Activated naive CD4-positive, alpha-beta T cell treated with anti-CD3 and anti-CD28 coated beads, Interleukin-2, amount 50 U/mL, for 24 hours (primary cell): ENCODE measurements around the gene NID2.

Experiments used
- H3K27ac Mint-ChIP-seq: one replicate; pipeline ENCODE4 v1.8.0; 2021; ENCODE audit warnings: mild to moderate bottlenecking, mixed read lengths
- H3K27me3 Mint-ChIP-seq: one replicate; pipeline ENCODE4 v1.8.0; 2021; ENCODE audit warnings: mixed read lengths
- H3K36me3 Mint-ChIP-seq: one replicate; pipeline ENCODE4 v1.8.0; 2021; ENCODE audit warnings: mixed read lengths
- H3K4me1 Mint-ChIP-seq: one replicate; pipeline ENCODE4 v1.8.0; 2021; ENCODE audit warnings: mixed read lengths
- H3K4me3 Mint-ChIP-seq: one replicate; pipeline ENCODE4 v1.8.0; 2021; ENCODE audit warnings: mild to moderate bottlenecking, mixed read lengths
- H3K9me3 Mint-ChIP-seq: one replicate; pipeline ENCODE4 v1.8.0; 2021; ENCODE audit warnings: mixed read lengths

NID2 gene

DNA sequence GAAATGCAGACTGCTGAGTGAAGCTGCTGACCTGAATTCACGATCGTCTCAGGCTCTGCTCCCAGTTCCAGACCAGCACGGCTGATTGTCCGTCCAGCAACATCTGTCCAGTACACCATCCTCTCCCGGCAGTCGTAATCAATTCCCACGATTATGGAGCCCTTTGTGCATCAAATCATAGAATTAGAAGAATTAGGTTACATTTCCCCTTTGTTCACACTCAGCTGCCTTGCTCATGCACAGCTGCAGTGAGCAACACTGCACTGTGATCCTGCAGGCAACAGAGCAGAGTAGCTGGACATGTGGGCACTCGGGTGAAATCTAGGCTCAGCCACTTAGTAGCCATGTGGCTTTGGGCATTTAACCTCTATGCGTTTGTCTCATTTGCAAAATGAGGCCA is 57.3 kb downstream of the NID2 start:
- H3K4me3 Mint-ChIP-seq = no peak overlapping the region
- H3K9me3 Mint-ChIP-seq = no peaks in the 10 kb centered on the region
- H3K36me3 Mint-ChIP-seq = peaks cover 14% of the 10 kb centered on the region
- H3K27ac Mint-ChIP-seq = no peak overlapping the region
- peaks cover 2% of the 10 kb centered on the region for H3K27me3 Mint-ChIP-seq
- H3K4me1 Mint-ChIP-seq = no peaks in the 10 kb centered on the region

GRCh38 chr14:52010173-52010693 is 58.6 kb downstream of the NID2 start:
- Mint-ChIP-seq H3K36me3 (peaks cover 22% of the 10 kb centered on the region), H3K27me3 (no peaks in the 10 kb centered on the region)

GRCh38 chr14:52008136-52008535 is 60.7 kb downstream of the NID2 start:
- Mint-ChIP-seq H3K36me3 (peaks cover 25% of the 10 kb centered on the region), H3K4me1 (no peaks in the 10 kb centered on the region), H3K9me3 (no peaks in the 10 kb centered on the region), H3K27ac (peak overlapping the region; percentile 4), H3K4me3 (no peak overlapping the region), H3K27me3 (no peaks in the 10 kb centered on the region)

More at GRCh38 chr14:52010173-52010693, 58.6 kb downstream of the NID2 start:
- no peak overlapping the region for H3K27ac Mint-ChIP-seq
- no peaks in the 10 kb centered on the region for H3K9me3 Mint-ChIP-seq
- no peak overlapping the region for H3K4me3 Mint-ChIP-seq
- no peaks in the 10 kb centered on the region for H3K4me1 Mint-ChIP-seq

DNA sequence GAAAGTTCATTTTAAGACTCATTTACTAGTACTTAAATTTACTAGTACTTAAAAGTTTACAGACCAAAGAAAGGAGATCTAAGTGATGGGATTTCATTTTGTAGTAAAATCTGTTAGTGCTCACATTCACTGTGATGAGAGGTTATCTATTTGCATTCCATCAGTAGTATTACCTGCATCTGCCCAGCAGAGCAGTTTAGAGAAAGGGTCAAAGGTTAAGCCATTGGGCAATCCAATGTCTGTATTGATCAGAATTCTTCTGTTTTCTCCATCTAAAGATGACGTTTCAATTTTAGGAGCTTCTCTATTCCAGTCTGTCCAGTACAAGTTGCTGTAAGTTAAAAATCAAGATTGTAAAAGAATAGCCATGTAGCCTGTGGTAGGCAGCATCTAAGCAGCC is 61.2 kb downstream of the NID2 start:
- H3K9me3 Mint-ChIP-seq = no peaks in the 10 kb centered on the region
- H3K36me3 Mint-ChIP-seq = peaks cover 25% of the 10 kb centered on the region
- no peaks in the 10 kb centered on the region for H3K27me3 Mint-ChIP-seq
- H3K27ac Mint-ChIP-seq = no peak overlapping the region
- H3K4me1 Mint-ChIP-seq = no peaks in the 10 kb centered on the region
- no peak overlapping the region for H3K4me3 Mint-ChIP-seq

- H3K4me3 Mint-ChIP-seq = no peak overlapping the region
- H3K36me3 Mint-ChIP-seq = peaks cover 26% of the 10 kb centered on the region
- H3K4me1 Mint-ChIP-seq = no peaks in the 10 kb centered on the region
- no peaks in the 10 kb centered on the region for H3K27me3 Mint-ChIP-seq
- H3K27ac Mint-ChIP-seq = no peak overlapping the region
- H3K9me3 Mint-ChIP-seq = no peaks in the 10 kb centered on the region
Measured at GRCh38 chr14:52007211-52007610, 61.6 kb downstream of the NID2 start.

DNA sequence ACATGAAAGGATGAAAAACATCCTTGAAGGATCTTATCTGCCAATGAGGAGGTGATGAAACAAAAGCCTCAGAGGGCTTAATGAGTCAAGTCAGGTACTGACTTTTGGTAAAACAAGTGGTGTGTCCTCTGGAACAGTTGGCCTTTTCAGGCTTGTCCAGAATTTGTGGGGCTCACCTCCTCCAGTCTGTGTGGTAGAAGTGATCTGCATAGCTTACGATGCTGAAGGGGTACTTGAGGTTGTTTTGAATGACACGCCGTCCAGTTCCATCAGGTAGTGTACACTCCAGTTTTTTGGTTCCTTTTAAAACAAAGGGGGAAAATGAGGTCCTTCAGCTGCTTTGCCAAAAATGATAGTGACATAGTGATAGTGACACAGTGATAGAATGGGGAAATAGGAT is 62.5 kb downstream of the NID2 start:
- Mint-ChIP-seq H3K4me1 (no peaks in the 10 kb centered on the region), H3K36me3 (peaks cover 27% of the 10 kb centered on the region), H3K9me3 (no peaks in the 10 kb centered on the region), H3K4me3 (no peak overlapping the region), H3K27me3 (no peaks in the 10 kb centered on the region), H3K27ac (peak overlapping the region; percentile 41)

DNA sequence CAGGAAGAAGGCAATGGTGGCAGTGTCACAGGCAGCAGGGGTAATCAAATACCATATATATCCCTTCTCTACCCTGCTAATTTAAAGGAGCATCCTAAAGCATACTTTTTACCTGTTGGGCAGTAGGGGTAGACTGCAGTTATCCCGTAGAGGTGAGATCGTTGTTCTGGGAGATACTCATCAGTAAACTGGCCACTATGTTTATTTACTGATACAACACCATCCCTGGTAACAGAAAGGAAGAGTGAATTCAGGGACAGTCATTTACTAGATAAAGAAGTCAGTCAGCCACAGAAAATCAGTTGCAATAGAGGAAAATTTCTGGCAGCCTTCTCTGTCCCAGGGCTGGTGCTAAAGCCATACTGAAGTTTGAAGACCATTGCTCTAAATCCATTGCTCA is 63.2 kb downstream of the NID2 start:
- peaks cover 29% of the 10 kb centered on the region for H3K36me3 Mint-ChIP-seq

DNA sequence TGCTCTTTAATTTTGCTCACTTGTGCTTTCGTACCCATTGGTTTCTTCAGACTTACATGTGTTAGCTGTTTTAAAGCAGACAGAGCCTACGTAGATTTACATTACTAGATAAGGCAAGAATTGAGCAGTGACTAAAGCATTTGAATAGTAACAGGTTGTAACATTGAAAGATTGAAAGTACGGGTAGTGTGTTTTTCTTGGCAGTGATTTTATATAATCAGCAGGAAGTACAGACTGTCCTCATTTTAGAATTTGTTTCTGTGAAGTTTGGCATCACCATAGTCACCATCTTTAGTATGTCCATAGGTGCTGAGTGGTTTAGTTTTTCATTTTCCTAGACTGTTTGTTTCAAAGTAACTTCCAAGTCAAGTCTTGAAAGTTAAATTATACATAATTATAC is 65.5 kb downstream of the NID2 start:
- Mint-ChIP-seq H3K4me3 (no peak overlapping the region), H3K9me3 (no peaks in the 10 kb centered on the region), H3K36me3 (peaks cover 28% of the 10 kb centered on the region), H3K4me1 (peaks cover 7% of the 10 kb centered on the region), H3K27me3 (no peaks in the 10 kb centered on the region), H3K27ac (no peak overlapping the region)

More for the DNA sequence above, 63.2 kb downstream of the NID2 start:
- Mint-ChIP-seq H3K4me1 (no peaks in the 10 kb centered on the region), H3K27me3 (no peaks in the 10 kb centered on the region), H3K27ac (peak overlapping the region; percentile 35), H3K9me3 (no peaks in the 10 kb centered on the region), H3K4me3 (no peak overlapping the region)

DNA sequence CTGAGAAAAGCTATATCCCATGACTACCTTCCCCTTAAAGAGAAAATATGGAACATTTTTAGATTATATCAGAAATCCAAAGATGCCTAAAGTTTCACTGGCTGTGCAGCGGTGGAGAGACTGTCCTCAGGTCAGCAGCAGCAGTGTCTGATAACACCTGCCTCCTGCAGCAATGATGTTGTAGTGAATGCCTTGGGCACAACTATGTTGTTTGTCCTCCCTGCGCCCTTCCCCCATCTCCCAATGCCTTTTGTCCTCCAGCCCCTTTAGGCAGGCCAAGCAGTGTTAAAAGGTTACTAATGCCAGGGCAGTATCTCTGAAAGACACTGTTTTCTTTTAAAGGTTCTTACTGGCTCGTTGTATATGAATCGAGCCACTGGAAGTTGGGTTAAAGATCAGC is 66.3 kb downstream of the NID2 start:
- Mint-ChIP-seq H3K36me3 (peaks cover 24% of the 10 kb centered on the region), H3K27me3 (no peaks in the 10 kb centered on the region), H3K4me1 (peaks cover 7% of the 10 kb centered on the region), H3K9me3 (no peaks in the 10 kb centered on the region), H3K4me3 (no peak overlapping the region), H3K27ac (no peak overlapping the region)

GRCh38 chr14:52000696-52001095 is 68.2 kb downstream of the NID2 start:
- Mint-ChIP-seq H3K4me1 (peaks cover 22% of the 10 kb centered on the region), H3K27me3 (no peaks in the 10 kb centered on the region), H3K36me3 (peaks cover 21% of the 10 kb centered on the region), H3K27ac (no peak overlapping the region), H3K9me3 (no peaks in the 10 kb centered on the region), H3K4me3 (no peak overlapping the region)

DNA sequence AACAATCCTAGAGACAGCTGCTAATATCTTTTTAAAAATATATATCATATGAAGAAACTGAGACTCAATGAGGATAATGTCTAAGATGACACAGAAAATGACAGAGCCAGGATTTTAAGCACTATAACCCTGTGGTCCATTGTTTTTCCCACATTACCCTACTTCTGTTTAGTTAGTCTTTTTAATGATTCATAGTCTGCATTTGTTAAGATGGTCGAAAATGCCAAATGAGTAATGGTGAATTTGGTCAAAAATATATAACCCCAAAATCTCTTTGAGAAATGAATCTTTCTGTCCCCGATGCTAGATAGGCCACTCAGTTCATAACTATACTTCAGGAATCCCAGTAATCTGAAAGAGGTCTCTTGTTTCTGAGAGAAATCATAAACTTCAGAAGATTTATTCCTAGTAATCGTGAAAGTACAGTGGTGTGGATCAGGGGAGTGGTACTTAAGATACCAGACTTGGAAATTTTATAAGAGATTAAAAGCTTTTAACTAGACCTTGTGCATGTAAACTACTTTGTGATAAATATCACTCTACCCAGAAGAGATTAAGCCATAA is 68.8 kb downstream of the NID2 start:
- H3K4me1 Mint-ChIP-seq = peaks cover 23% of the 10 kb centered on the region
- H3K27ac Mint-ChIP-seq = no peak overlapping the region
- no peaks in the 10 kb centered on the region for H3K27me3 Mint-ChIP-seq
- no peak overlapping the region for H3K4me3 Mint-ChIP-seq
- no peaks in the 10 kb centered on the region for H3K9me3 Mint-ChIP-seq
- H3K36me3 Mint-ChIP-seq = peaks cover 16% of the 10 kb centered on the region

- Mint-ChIP-seq H3K27me3 (no peaks in the 10 kb centered on the region), H3K4me3 (no peak overlapping the region), H3K4me1 (peaks cover 30% of the 10 kb centered on the region), H3K9me3 (no peaks in the 10 kb centered on the region), H3K27ac (peak overlapping the region; percentile 2), H3K36me3 (peaks cover 18% of the 10 kb centered on the region)
Measured at GRCh38 chr14:51999084-51999483, 69.8 kb downstream of the NID2 start.

DNA sequence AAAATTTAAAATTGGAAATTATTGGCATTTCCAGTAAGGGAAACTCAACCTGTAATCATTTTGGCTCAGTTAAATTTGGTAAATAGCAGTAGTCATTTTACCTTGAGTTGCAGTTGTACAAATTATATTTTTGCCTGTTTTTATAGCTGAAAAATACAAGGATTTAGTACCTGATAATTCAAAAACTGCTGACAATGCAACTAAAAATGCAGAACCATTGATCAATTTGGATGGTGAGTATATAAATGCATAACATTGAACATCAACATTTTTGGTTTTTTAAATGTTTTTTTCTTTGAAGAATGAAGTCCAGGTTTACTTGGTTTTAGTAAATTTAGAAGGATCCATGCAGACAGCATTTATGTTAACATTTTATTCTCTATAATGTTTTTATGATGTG is 70.5 kb downstream of the NID2 start:
- H3K27me3 Mint-ChIP-seq = no peaks in the 10 kb centered on the region
- H3K27ac Mint-ChIP-seq = no peak overlapping the region
- H3K4me3 Mint-ChIP-seq = no peak overlapping the region
- H3K9me3 Mint-ChIP-seq = no peaks in the 10 kb centered on the region
- peaks cover 21% of the 10 kb centered on the region for H3K36me3 Mint-ChIP-seq
- H3K4me1 Mint-ChIP-seq = peaks cover 37% of the 10 kb centered on the region

DNA sequence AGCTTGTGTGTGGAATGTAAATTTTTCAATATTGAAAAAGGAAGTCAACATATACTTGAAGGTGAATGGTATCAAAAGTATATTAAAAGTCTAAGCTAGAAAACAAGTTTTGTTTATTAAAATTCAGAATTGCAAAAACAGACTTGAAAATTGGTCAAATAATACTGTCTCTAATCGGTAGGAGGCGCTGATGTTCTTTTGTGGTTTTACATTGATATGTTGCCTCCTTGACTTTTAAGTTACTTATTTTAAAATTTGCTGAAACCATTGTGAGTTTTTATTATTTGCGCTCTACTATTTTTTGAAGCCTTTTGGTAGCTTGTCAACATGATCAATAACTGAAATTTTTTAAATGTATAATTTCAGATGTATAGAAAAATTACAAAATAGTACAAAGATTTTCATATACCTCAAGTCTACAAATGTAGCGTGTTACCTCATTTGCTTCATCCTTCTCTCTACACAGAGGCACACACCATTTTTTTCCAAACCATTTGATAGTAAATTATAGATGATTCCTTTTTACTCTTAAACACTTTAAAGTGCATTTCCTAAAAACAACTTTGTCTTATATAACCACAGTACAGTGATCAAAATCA is 72.6 kb downstream of the NID2 start:
- Mint-ChIP-seq H3K9me3 (no peaks in the 10 kb centered on the region), H3K4me1 (peaks cover 50% of the 10 kb centered on the region), H3K4me3 (no peak overlapping the region), H3K27me3 (no peaks in the 10 kb centered on the region), H3K27ac (no peak overlapping the region), H3K36me3 (peaks cover 19% of the 10 kb centered on the region)

DNA sequence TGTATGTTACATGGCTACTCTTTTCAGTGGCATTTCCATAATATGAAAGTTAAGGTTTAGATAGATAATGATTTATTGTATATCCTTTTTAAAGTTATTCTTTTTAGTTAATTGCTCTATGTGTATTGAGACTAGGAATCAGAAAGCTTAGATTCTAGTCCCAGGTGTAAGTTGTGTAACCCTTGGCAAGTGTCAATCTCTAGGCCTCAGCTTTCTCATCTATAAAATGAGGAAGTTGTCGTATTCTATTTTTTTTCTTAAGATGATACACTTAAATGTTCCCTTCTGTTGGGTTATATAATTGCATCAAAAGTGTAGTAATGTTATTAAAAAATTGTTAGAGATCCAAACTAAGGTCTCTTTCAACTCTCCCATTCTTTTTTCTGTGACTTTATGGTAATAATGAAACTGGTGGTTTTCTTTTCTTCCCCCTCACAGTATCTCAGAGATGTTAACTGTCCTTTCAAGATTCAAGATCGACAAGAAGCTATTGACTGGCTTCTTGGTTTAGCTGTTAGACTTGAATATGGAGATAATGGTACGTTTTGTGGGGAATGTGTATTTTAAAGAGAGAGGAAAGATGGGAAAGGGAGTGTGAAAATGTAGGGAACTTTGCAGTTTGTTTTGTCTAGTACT is 75.5 kb downstream of the NID2 start:
- H3K4me3 Mint-ChIP-seq = peak overlapping the region; percentile 7
- no peak overlapping the region for H3K27ac Mint-ChIP-seq
- H3K36me3 Mint-ChIP-seq = peaks cover 19% of the 10 kb centered on the region
- H3K27me3 Mint-ChIP-seq = no peaks in the 10 kb centered on the region
- no peaks in the 10 kb centered on the region for H3K9me3 Mint-ChIP-seq
- peaks cover 59% of the 10 kb centered on the region for H3K4me1 Mint-ChIP-seq

GRCh38 chr14:51990488-51990887 is 78.4 kb downstream of the NID2 start:
- Mint-ChIP-seq H3K27ac (peak overlapping the region; percentile 99), H3K4me1 (peaks cover 46% of the 10 kb centered on the region), H3K36me3 (peaks cover 15% of the 10 kb centered on the region), H3K4me3 (peak overlapping the region; percentile 98), H3K9me3 (no peaks in the 10 kb centered on the region), H3K27me3 (no peaks in the 10 kb centered on the region)
